K562 (cell line): ENCODE results near the gene FAT2.

ENCODE experiments used
- CTCF ChIP-seq, 3 experiments: IDR thresholded peaks in 2 of 3; conservative IDR thresholded peaks in 1 of 3; 2 replicates each; pipeline ENCODE4 v1.5.1; 2011 to 2012; ENCODE audit warnings: low read length in 3 of 3, mild to moderate bottlenecking in 3 of 3, control low read depth in 2 of 3, improper control_type of control experiment in 1 of 3, inconsistent platforms in 1 of 3, low read depth in 1 of 3, mixed read lengths in 1 of 3, moderate library complexity in 1 of 3; ENCODE audit not compliant: insufficient read depth in 2 of 3
- POLR2AphosphoS5 ChIP-seq: IDR thresholded peaks from 2 replicates; pipeline ENCODE4 v1.6.1; 2011; ENCODE audit warnings: mild to moderate bottlenecking, low read depth, low read length, moderate library complexity; ENCODE audit not compliant: control insufficient read depth, insufficient read depth
- ZNF282 ChIP-seq: sonication (generic); formaldehyde crosslinking; IDR thresholded peaks from 2 replicates; pipeline ENCODE4 v1.8.1; 2023; ENCODE audit warnings: missing genetic modification reagents
- TF ChIP-seq, protein P1 (sequence below): sonication (generic); formaldehyde crosslinking; IDR thresholded peaks from 2 replicates; pipeline ENCODE4 v1.8.0; 2022; ENCODE audit warnings: mild to moderate bottlenecking, missing genetic modification reagents, borderline replicate concordance

GRCh38 chr5:151571270-151572173, 19.6 kb downstream of the FAT2 start:
- TF ChIP-seq, protein P1, sequence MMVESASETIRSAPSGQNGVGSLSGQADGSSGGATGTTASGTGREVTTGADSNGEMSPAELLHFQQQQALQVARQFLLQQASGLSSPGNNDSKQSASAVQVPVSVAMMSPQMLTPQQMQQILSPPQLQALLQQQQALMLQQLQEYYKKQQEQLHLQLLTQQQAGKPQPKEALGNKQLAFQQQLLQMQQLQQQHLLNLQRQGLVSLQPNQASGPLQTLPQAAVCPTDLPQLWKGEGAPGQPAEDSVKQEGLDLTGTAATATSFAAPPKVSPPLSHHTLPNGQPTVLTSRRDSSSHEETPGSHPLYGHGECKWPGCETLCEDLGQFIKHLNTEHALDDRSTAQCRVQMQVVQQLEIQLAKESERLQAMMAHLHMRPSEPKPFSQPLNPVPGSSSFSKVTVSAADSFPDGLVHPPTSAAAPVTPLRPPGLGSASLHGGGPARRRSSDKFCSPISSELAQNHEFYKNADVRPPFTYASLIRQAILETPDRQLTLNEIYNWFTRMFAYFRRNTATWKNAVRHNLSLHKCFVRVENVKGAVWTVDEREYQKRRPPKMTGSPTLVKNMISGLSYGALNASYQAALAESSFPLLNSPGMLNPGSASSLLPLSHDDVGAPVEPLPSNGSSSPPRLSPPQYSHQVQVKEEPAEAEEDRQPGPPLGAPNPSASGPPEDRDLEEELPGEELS = no peak
- TF ChIP-seq CTCF (IDR thresholded peaks at IDR 0.05 in 2 of 3, conservative IDR thresholded peaks at IDR 0.05 in 1 of 3; ENCODE audit: insufficient read depth in 2 of 3, low read depth in 1 of 3, low read length in 3 of 3) (no peak), ZNF282 (CRISPR knock-in tag) (no peak), POLR2AphosphoS5 (no peak)
